NCI-H446 (cell line): ENCODE results near the gene TUBGCP6.
"Not testable (repeated sequence)": the region's sequence is repeated elsewhere in the genome, so short reads cannot be mapped to it uniquely, and the experiment has no call there.

ENCODE experiments used
- DNase-seq, 2 experiments: peaks; one replicate each; lab custom pipeline; 2025; lab: John Stamatoyannopoulos, UW

TUBGCP6 gene

GRCh38 chr22:50280022-50280707, 35.3 kb upstream of the TUBGCP6 start:
- DNase-seq = no peak

GRCh38 chr22:50278956-50279619, 34.3 kb upstream of the TUBGCP6 start:
- no peak for DNase-seq

GRCh38 chr22:50278461-50278860, 33.6 kb upstream of the TUBGCP6 start:
- no peak for DNase-seq

GRCh38 chr22:50277761-50278160, 32.9 kb upstream of the TUBGCP6 start:
- no peak for DNase-seq

GRCh38 chr22:50276143-50276542, 31.3 kb upstream of the TUBGCP6 start:
- DNase-seq = no peak

- DNase-seq = no peak
Measured at GRCh38 chr22:50275181-50276055, 30.6 kb upstream of the TUBGCP6 start.

GRCh38 chr22:50274771-50275170, 29.9 kb upstream of the TUBGCP6 start:
- no peak for DNase-seq

- DNase-seq = peak; percentile 25 to 58
Measured at GRCh38 chr22:50274311-50274710, 29.5 kb upstream of the TUBGCP6 start.

- not testable (repeated sequence) for DNase-seq
Measured at GRCh38 chr22:50273781-50274180, 29.0 kb upstream of the TUBGCP6 start.

GRCh38 chr22:50273352-50273751, 28.5 kb upstream of the TUBGCP6 start:
- DNase-seq = not testable (repeated sequence)

GRCh38 chr22:50272044-50272802, 27.4 kb upstream of the TUBGCP6 start:
- no peak for DNase-seq

- no peak for DNase-seq
Measured at GRCh38 chr22:50271519-50271970, 26.7 kb upstream of the TUBGCP6 start.

GRCh38 chr22:50270666-50271394, 26.0 kb upstream of the TUBGCP6 start:
- DNase-seq = no peak

- peak in 1 of 2 experiments; percentile 66 for DNase-seq
Measured at GRCh38 chr22:50269970-50270665, 25.3 kb upstream of the TUBGCP6 start, which contains the start of gene MAPK11. TSS of gene MAPK11 (minus strand) at chr22:50270380. CDS start at chr22:50270292, 88 bp downstream.

GRCh38 chr22:50269573-50269969, 24.7 kb upstream of the TUBGCP6 start:
- DNase-seq = no peak

- peak; percentile 16 to 53 for DNase-seq
Measured at GRCh38 chr22:50268655-50269113, 23.9 kb upstream of the TUBGCP6 start.

GRCh38 chr22:50267591-50268390, 23.0 kb upstream of the TUBGCP6 start:
- DNase-seq = no peak

- no peak for DNase-seq
Measured at GRCh38 chr22:50266994-50267393, 22.2 kb upstream of the TUBGCP6 start.

- no peak for DNase-seq
Measured at GRCh38 chr22:50264946-50265669, 20.3 kb upstream of the TUBGCP6 start.
